Liver (tissue), 9 donors: ENCODE measurements around the gene FRRS1. TPM values are rescaled to one million over a fixed set of nuclear protein-coding genes. Genes with fewer than 3 reads are reported as not detected.

ENCODE experiments used
- DNase-seq: peaks from one replicate; pipeline ENCODE4 v3.0.0-alpha.2; 2017; ENCODE audit warnings: low spot score
- H3K27ac ChIP-seq, 2 donors: one replicate each; pipeline ENCODE4 v1.7.0; 2013; ENCODE audit warnings: inconsistent platforms in 2 of 2, low read length in 2 of 2, control low read depth in 1 of 2, low read depth in 1 of 2, mild to moderate bottlenecking in 1 of 2
- H3K27me3 ChIP-seq, 4 donors: one replicate each; pipeline versions ENCODE4 v1.6.1 to v1.7.0; 2013; ENCODE audit warnings: low read length in 3 of 4, inconsistent platforms in 1 of 4, mild to moderate bottlenecking in 1 of 4, moderate library complexity in 1 of 4; ENCODE audit not compliant: control insufficient read depth in 4 of 4, insufficient read depth in 4 of 4
- H3K36me3 ChIP-seq, 4 donors: one replicate each; pipeline versions ENCODE4 v1.6.1 to v1.7.0; 2013; ENCODE audit warnings: low read length in 3 of 4, mild to moderate bottlenecking in 3 of 4, low read depth in 1 of 4, moderate library complexity in 1 of 4; ENCODE audit not compliant: control insufficient read depth in 4 of 4, insufficient read depth in 3 of 4
- H3K4me1 ChIP-seq, 4 donors: one replicate each; pipeline versions ENCODE4 v1.6.1 to v1.7.0; 2013; ENCODE audit warnings: low read length in 3 of 4, mild to moderate bottlenecking in 3 of 4, moderate library complexity in 1 of 4; ENCODE audit not compliant: control insufficient read depth in 4 of 4, insufficient read depth in 4 of 4
- H3K4me3 ChIP-seq, 3 donors: one replicate each; pipeline versions ENCODE4 v1.6.1 to v1.7.0; 2013; ENCODE audit warnings: low read length in 3 of 3, control low read depth in 1 of 3, low read depth in 1 of 3, mild to moderate bottlenecking in 1 of 3
- H3K9ac ChIP-seq, 2 donors: one replicate each; pipeline ENCODE4 v1.7.0; 2013; ENCODE audit warnings: low read length in 2 of 2, mild to moderate bottlenecking in 2 of 2, moderate library complexity in 2 of 2, control low read depth in 1 of 2, low read depth in 1 of 2
- H3K9me3 ChIP-seq, 4 donors: one replicate each; pipeline versions ENCODE4 v1.6.1 to v1.7.0; 2013; ENCODE audit warnings: low read length in 3 of 4; ENCODE audit not compliant: control insufficient read depth in 4 of 4
- EGR1 ChIP-seq, 2 donors: IDR thresholded peaks; 2 replicates each; pipeline ENCODE4 v1.6.1; 2016 to 2018; ENCODE audit warnings: antibody characterized with exemption in 2 of 2, low read depth in 2 of 2
- FOXA1 ChIP-seq: IDR thresholded peaks from 2 replicates; pipeline ENCODE4 v1.6.1; 2016; ENCODE audit warnings: antibody characterized with exemption
- FOXA2 ChIP-seq: IDR thresholded peaks from 2 replicates; pipeline ENCODE4 v1.6.1; 2016; ENCODE audit warnings: antibody characterized with exemption
- GABPA ChIP-seq, 2 donors: IDR thresholded peaks in 1 of 2; conservative IDR thresholded peaks in 1 of 2; 2 replicates each; pipeline ENCODE4 v1.6.1; 2016; ENCODE audit warnings: antibody characterized with exemption in 2 of 2, mild to moderate bottlenecking in 1 of 2, moderate library complexity in 1 of 2
- HNF4A ChIP-seq, 2 donors: conservative IDR thresholded peaks; 2 replicates each; pipeline ENCODE4 v1.6.1; 2016; ENCODE audit warnings: antibody characterized with exemption in 2 of 2, mild to moderate bottlenecking in 2 of 2
- HNF4G ChIP-seq: IDR thresholded peaks from 2 replicates; pipeline ENCODE4 v1.6.1; 2016; ENCODE audit warnings: antibody characterized with exemption
- JUND ChIP-seq, 2 donors: IDR thresholded peaks; 2 replicates each; pipeline ENCODE4 v1.6.1; 2016; ENCODE audit warnings: antibody characterized with exemption in 2 of 2
- MAX ChIP-seq: IDR thresholded peaks from 2 replicates; pipeline ENCODE4 v1.6.1; 2016; ENCODE audit warnings: antibody characterized with exemption
- NR2F2 ChIP-seq: IDR thresholded peaks from 2 replicates; pipeline ENCODE4 v1.6.1; 2016; ENCODE audit warnings: antibody characterized with exemption
- RAD21 ChIP-seq, 2 donors: IDR thresholded peaks; 2 replicates each; pipeline ENCODE4 v1.6.1; 2016; ENCODE audit warnings: antibody characterized with exemption in 2 of 2, mild to moderate bottlenecking in 2 of 2
- RXRA ChIP-seq, 2 donors: IDR thresholded peaks; 2 replicates each; pipeline ENCODE4 v1.6.1; 2017 to 2018; ENCODE audit warnings: antibody characterized with exemption in 2 of 2, mild to moderate bottlenecking in 1 of 2
- SP1 ChIP-seq: IDR thresholded peaks from 2 replicates; pipeline ENCODE4 v1.6.1; 2018; ENCODE audit warnings: antibody characterized with exemption, mild to moderate bottlenecking
- TAF1 ChIP-seq: conservative IDR thresholded peaks from 2 replicates; pipeline ENCODE4 v1.6.1; 2016; ENCODE audit warnings: antibody characterized with exemption, mild to moderate bottlenecking
- YY1 ChIP-seq: IDR thresholded peaks from 2 replicates; pipeline ENCODE4 v1.6.1; 2016; ENCODE audit warnings: antibody characterized with exemption, mild to moderate bottlenecking
- WGBS: extraction: QIAGEN DNeasy Blood & Tissue Kit; methylation state at CpG from one replicate; pipeline ENCODE4 v1.1.7; 2013; 5-methylcytosine and 5-hydroxymethylcytosine counted together
- polyA plus RNA-seq, 2 donors: library from polyadenylated mRNA; stranded (reverse) in 1 of 2; unstranded in 1 of 2; fragments of 200-250 nt in 1 of 2; fragments of >200 nt in 1 of 2; fragmentation: Nextera tagmentation in 1 of 2; extraction: Ambion mirVana in 1 of 2; gene quantifications; one replicate each; pipeline versions ENCODE4 v1.2.1 to v1.2.3, GENCODE V29; 2013 to 2015
- total RNA-seq, 2 donors: library from RNA; depleted of rRNA; stranded (reverse); fragments of >200 nt; gene quantifications; one replicate each; pipeline ENCODE4 v1.2.3, GENCODE V29; 2014
- TF ChIP-seq, protein P1 (sequence below): IDR thresholded peaks from 2 replicates; pipeline ENCODE4 v1.6.1; 2016; ENCODE audit warnings: antibody characterized with exemption
- TF ChIP-seq, protein P2 (sequence below): IDR thresholded peaks from 2 replicates; pipeline ENCODE4 v1.6.1; 2016; ENCODE audit warnings: antibody characterized with exemption, mild to moderate bottlenecking
- TF ChIP-seq, protein P3 (sequence below): IDR thresholded peaks from 2 replicates; pipeline ENCODE4 v1.6.1; 2016; ENCODE audit warnings: antibody characterized with exemption
- donor health status: healthy.
- donor health status: healthy.
- donor health status: healthy.
- donor health status: healthy.
- donor health status: healthy.

The FRRS1 gene
- total and polyA plus RNA-seq, 4 donors = 2.7 to 87.4 (median 30.4) TPM

GRCh38 chr1:99811075-99811474 is 44.6 kb upstream of the FRRS1 start:
- Histone ChIP-seq H3K9ac (no peak overlapping the region), H3K9me3 (no peaks in the 10 kb centered on the region), H3K4me1 (peaks cover 0 to 4% (median 0%) of the 10 kb centered on the region in 4 donors), H3K27me3 (no peaks in the 10 kb centered on the region), H3K27ac (no peak overlapping the region), H3K4me3 (no peak overlapping the region), H3K36me3 (no peaks in the 10 kb centered on the region)
- no peak for DNase-seq
- TF ChIP-seq, protein P1, sequence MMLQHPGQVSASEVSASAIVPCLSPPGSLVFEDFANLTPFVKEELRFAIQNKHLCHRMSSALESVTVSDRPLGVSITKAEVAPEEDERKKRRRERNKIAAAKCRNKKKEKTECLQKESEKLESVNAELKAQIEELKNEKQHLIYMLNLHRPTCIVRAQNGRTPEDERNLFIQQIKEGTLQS = no peak
- no peak for TF ChIP-seq RXRA (IDR thresholded peaks at IDR 0.05)
- no peak for TF ChIP-seq GABPA (IDR thresholded peaks at IDR 0.05 in 1 of 2, conservative IDR thresholded peaks at IDR 0.05 in 1 of 2)
- TF ChIP-seq RAD21 (IDR thresholded peaks at IDR 0.05) = no peak
- no peak for TF ChIP-seq MAX
- TF ChIP-seq HNF4G = no peak
- TF ChIP-seq JUND (IDR thresholded peaks at IDR 0.05) = no peak
- TF ChIP-seq, protein P2, sequence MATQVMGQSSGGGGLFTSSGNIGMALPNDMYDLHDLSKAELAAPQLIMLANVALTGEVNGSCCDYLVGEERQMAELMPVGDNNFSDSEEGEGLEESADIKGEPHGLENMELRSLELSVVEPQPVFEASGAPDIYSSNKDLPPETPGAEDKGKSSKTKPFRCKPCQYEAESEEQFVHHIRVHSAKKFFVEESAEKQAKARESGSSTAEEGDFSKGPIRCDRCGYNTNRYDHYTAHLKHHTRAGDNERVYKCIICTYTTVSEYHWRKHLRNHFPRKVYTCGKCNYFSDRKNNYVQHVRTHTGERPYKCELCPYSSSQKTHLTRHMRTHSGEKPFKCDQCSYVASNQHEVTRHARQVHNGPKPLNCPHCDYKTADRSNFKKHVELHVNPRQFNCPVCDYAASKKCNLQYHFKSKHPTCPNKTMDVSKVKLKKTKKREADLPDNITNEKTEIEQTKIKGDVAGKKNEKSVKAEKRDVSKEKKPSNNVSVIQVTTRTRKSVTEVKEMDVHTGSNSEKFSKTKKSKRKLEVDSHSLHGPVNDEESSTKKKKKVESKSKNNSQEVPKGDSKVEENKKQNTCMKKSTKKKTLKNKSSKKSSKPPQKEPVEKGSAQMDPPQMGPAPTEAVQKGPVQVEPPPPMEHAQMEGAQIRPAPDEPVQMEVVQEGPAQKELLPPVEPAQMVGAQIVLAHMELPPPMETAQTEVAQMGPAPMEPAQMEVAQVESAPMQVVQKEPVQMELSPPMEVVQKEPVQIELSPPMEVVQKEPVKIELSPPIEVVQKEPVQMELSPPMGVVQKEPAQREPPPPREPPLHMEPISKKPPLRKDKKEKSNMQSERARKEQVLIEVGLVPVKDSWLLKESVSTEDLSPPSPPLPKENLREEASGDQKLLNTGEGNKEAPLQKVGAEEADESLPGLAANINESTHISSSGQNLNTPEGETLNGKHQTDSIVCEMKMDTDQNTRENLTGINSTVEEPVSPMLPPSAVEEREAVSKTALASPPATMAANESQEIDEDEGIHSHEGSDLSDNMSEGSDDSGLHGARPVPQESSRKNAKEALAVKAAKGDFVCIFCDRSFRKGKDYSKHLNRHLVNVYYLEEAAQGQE = no peak
- TF ChIP-seq TAF1 = no peak
- TF ChIP-seq, protein P3, sequence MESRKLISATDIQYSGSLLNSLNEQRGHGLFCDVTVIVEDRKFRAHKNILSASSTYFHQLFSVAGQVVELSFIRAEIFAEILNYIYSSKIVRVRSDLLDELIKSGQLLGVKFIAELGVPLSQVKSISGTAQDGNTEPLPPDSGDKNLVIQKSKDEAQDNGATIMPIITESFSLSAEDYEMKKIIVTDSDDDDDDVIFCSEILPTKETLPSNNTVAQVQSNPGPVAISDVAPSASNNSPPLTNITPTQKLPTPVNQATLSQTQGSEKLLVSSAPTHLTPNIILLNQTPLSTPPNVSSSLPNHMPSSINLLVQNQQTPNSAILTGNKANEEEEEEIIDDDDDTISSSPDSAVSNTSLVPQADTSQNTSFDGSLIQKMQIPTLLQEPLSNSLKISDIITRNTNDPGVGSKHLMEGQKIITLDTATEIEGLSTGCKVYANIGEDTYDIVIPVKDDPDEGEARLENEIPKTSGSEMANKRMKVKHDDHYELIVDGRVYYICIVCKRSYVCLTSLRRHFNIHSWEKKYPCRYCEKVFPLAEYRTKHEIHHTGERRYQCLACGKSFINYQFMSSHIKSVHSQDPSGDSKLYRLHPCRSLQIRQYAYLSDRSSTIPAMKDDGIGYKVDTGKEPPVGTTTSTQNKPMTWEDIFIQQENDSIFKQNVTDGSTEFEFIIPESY = no peak
- TF ChIP-seq FOXA2 = no peak
- no peak for TF ChIP-seq EGR1 (IDR thresholded peaks at IDR 0.05; ENCODE audit: low read depth in 2 of 2)
- no peak for TF ChIP-seq NR2F2
- no peak for TF ChIP-seq SP1
- no peak for TF ChIP-seq HNF4A (conservative IDR thresholded peaks at IDR 0.05)
- WGBS = 89% methylated on average over 1 of the region's 1 CpG

DNA sequence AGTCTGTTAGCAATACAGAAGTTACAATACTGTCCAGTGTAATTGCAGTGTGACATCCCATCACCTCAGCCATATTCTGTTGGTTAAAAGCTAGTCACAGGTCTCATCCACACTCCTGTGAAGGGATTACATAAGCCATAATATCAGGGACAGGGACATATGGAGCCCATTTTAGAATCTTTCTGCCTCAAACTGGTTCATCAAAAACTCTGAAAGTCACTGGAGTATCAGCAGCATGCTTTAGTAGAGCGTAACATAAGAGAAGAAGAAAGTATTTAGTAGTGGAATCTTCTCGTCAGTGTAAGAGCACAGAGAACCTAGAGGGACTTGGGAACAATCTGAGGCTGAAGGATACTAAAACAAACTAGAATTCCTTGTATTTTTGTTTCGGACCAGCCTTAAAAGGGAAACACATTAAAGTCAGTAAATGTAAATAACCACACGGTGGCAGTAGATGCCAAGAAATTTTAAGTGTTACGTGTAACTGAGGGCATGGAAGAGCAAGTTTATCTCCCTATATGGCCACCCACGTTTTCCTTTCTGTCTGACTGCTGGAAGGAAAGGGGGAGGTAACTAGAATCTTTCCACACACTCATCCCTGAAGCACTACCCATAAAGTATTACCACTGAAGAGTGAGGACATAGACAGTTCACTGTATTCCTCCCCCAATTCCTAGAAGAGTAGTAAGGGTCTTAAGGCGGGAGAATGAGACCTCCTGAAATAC is 42.1 kb upstream of the FRRS1 start:
- WGBS = 17% methylated on average over 7 of the region's 7 CpGs
- Histone ChIP-seq H3K36me3 (no peaks in the 10 kb centered on the region), H3K4me3 (no peak overlapping the region), H3K27me3 (no peaks in the 10 kb centered on the region), H3K27ac (no peak overlapping the region), H3K4me1 (peaks cover 0 to 4% (median 0%) of the 10 kb centered on the region in 4 donors), H3K9ac (peak overlapping the region; percentile 37 to 45), H3K9me3 (no peaks in the 10 kb centered on the region)
- no peak for DNase-seq
- TF ChIP-seq RAD21 (IDR thresholded peaks at IDR 0.05) (peak; percentile 99), EGR1 (IDR thresholded peaks at IDR 0.05; ENCODE audit: low read depth in 2 of 2) (peak in 1 of 2 donors; percentile 55), SP1 (no peak), RXRA (IDR thresholded peaks at IDR 0.05) (peak; percentile 9 to 31), FOXA1 (no peak), JUND (IDR thresholded peaks at IDR 0.05) (no peak), HNF4A (conservative IDR thresholded peaks at IDR 0.05) (no peak), FOXA2 (peak; percentile 45), GABPA (IDR thresholded peaks at IDR 0.05 in 1 of 2, conservative IDR thresholded peaks at IDR 0.05 in 1 of 2) (no peak), YY1 (no peak), HNF4G (no peak), MAX (peak; percentile 33), NR2F2 (no peak)
- TF ChIP-seq, protein P2 = no peak
- TF ChIP-seq, protein P3 = no peak
- TF ChIP-seq, protein P1 = no peak
